CMK (cell line): ENCODE results near the gene ZIM2.

Experiments used
- DNase-seq: peaks from one replicate; pipeline ENCODE4 v3.0.0-alpha.2; 2010; ENCODE audit warnings: low read depth

The ZIM2 gene

DNA sequence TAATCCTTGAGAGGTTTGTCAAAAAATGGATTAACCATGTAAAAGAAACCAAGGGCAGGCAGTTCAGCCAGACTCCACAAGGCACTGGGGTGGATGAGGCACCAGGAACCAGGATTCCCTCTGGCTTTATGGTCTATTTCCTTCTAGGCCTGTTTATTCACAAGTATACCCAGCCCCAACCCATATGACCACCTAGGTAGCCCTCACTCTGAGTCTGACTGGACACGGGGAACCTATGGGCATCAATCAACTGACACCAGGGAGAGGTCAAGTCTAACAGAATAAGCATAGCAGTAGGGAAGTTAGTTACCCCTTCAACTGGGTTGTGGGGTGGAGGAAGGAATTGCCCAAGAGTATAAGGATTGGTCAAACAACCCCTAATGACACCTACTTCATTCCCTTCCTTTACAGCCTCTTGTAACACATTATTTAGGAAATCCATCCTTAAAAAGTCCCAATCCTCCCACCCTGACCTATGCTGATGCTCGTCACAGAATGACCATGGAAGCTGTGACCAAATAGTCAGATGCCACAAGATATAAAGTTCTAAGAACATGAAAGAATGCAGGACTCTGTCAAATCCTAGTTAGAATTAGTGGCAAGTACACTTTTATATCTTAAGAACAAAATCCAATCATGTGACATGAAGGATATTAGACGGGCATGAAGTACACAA lies 31.7 kb downstream of the ZIM2 start:
- DNase-seq = no peak

DNA sequence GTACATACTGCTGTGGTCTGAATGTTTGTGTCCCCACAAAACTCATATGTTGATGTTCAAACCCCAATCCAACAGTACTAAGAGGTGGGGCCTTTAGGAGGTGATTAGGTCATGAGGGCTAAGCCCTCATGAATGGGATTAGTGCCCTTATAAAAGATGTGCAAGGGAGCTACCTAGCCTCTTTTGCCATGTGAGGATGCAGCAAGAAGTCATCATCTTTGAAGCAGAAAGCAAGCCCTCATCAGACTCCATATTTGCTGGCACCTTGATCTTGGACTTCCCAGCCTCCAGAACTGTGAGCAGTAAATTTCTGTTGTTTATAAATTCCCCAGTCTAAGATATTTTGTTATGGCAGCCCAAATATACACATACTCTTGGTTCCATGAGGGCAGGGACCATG lies 33.9 kb downstream of the ZIM2 start:
- no peak for DNase-seq

DNA sequence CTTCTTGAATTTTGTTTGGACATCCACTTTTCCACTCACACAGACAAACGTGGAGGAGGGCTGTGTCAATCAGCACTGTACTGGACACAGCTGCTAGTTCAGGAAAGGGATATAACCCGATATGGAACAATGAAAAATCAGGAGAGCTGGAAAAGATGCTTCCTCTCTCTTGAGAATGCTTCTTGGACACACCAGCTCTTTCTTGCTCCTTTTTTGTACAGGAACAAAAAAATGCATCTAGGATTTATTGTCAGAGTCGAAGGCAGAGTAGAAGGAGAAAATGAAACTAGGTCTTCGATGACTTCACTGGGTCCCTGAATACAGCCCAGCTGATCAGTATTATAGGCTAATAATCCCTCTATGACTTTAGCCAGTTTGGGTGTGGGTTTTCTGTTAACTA lies 62.2 kb downstream of the ZIM2 start:
- no peak for DNase-seq

- DNase-seq = no peak
These were observed 70.9 kb downstream of the ZIM2 start for GRCh38 chr19:56769650-56770049.

DNA sequence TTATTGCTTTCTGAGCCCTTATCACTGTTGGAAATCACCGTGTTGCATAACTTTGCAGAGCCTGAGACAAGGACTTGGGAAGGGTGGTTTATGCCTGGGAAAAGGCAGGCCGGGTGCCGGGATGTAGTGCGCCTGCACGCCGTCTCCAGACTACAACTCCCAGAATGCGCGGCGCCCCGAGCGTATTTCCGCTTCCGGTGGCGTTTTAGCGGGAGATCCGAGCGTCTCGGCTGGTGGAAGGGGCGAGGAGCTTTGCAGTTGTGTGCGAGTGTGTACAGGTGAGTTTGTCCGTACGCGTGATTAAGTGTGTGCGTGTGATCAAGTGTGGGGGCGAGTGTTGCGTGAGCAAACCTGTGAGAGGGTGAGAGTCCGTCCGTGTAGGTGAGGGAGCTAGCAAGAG lies 75.4 kb downstream of the ZIM2 start:
- DNase-seq = no peak

- no peak for DNase-seq
These were observed 76.3 kb downstream of the ZIM2 start for GRCh38 chr19:56764196-56764695.

DNA sequence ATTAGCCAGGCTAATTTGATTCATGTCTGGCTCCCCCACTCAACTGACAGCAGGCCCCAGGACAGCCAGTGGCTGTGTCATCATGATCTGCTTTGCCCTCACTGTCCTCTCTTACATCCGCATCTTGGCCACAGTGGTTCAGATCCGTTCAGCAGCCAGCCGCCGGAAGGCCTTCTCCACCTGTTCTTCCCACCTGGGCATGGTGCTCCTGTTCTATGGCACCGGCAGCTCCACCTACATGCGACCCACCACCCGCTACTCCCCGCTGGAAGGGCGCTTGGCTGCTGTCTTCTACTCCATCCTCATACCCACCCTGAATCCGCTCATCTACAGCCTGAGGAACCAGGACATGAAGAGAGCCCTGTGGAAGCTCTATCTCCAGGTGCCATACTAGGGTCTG lies 79.7 kb downstream of the ZIM2 start:
- DNase-seq = no peak

- DNase-seq = no peak
These were observed 81.0 kb downstream of the ZIM2 start for GRCh38 chr19:56759531-56759930.

- no peak for DNase-seq
These were observed 89.4 kb downstream of the ZIM2 start for GRCh38 chr19:56751078-56751489.

DNA sequence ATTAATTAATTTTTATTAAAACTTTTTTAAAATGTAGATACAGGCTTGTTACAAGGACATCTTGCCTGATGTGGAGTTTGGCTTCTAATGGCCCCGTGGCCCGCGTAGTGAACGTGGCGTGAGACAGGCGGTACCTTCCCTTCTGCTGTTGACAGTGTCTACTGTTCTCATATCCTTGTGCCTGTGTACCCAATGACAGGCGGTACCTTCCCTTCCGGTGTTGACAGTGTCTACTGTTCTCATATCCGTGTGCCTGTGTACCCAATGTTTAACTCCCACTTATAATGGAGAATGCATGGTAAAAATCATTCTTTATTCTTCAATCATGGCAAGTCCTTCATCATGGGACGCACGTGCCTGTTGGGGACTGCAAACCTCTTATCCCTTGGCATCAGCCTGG lies 89.9 kb downstream of the ZIM2 start:
- no peak for DNase-seq

DNA sequence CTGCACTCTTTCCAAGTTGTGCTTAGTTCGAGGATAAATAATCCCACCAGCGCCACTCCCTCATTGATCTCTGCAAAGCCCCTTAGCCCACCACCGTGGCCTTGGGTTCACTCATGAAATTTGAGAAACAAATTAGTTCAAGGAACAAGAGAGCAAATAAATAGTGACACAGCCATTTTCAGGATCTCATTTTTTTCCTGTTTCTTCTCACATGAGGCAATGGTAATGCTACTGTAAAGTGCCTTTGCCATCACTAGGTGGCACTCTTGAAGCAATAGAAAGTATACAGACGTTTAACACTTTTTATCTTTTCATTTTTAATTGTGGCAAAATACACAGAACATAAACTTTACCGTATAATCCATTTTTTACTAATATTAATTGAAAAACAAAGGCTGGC lies 92.1 kb downstream of the ZIM2 start:
- DNase-seq = no peak

DNA sequence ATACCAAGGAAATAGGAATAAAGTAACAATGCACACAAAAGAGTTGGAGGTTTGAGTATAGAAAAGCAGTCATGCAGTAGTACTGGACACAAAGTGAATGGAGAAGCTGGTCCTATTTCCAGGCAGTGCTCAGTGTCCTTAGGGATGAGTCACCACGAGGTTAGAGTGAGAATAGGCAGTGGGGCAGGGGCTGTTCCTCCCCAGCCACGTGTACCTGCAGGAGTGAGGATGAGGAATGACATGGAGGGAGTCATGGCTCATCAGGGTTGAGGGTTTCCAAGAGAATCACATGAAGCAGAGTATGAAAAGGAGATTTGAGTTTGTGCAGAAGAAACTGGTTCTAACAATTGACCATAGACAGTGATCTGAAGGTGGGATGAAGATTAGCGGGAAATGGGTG lies 94.2 kb downstream of the ZIM2 start:
- DNase-seq = no peak

DNA sequence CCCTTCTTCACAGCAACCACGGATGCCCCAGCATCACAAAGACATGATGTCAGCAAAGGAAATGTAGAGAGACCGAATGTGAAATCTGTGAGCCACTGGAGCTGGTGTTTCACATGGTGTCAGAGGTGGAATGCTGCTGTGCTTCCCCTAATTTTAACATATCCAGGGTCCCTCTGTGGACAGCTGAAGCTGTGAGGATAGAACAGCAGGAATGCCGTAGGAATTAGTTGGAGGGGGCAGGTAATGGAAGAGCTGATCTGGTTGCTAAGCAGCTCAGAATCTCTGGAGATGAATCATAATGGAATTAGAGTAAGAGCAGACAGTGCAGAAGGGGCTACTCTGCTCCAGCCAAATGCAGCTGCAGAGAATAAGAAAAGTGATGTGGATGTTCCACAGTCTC lies 100.0 kb downstream of the ZIM2 start:
- no peak for DNase-seq

GRCh38 chr19:56736571-56736970 lies 104.0 kb downstream of the ZIM2 start:
- no peak for DNase-seq

GRCh38 chr19:56732976-56733375 lies 107.5 kb downstream of the ZIM2 start:
- DNase-seq = no peak

- DNase-seq = no peak
These were observed 112.8 kb downstream of the ZIM2 start for GRCh38 chr19:56727677-56728076.

DNA sequence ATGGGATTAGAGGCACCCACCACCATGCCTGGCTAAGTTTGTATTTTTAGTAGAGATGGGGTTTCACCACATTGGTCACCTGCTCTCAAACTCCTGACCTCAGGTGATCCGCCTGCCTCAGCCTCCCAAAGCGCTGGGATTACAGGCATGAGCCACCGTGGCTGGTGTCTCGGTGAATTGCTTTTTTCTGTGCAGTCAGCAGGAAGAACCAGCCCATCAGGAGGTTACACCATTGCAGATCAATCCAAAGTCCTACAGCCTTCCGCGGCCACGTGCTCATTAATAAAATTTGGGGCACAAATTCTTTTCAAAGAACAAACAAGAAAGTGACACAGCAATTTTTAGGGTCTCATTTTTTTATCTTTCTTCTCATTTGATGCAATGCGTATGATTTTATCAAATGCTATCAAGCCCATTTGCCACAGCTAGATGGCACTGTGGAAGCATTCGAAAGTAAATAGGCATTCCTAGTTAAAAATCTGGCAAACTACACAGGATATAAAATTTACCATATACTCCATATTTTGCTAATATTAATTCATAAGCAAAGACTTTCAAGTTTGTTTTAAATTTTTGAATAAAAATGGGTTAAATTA lies 114.6 kb downstream of the ZIM2 start:
- DNase-seq = no peak
